Dermis blood vessel endothelial cell (primary cell): ENCODE measurements around the gene MRPS27. TPM values are rescaled to one million over a fixed set of nuclear protein-coding genes. Genes with fewer than 3 reads are reported as not detected.

Experiments used
- DNase-seq: peaks from one replicate; pipeline ENCODE4 v3.0.0; 2010
- total RNA-seq: library from RNA; depleted of rRNA; stranded (reverse); fragments of >200 nt; gene quantifications from 2 replicates; pipeline ENCODE4 v1.2.3, GENCODE V29; 2014

MRPS27 gene
- total RNA-seq, 1 donor from 2014 or later, result 75.6 TPM

DNA sequence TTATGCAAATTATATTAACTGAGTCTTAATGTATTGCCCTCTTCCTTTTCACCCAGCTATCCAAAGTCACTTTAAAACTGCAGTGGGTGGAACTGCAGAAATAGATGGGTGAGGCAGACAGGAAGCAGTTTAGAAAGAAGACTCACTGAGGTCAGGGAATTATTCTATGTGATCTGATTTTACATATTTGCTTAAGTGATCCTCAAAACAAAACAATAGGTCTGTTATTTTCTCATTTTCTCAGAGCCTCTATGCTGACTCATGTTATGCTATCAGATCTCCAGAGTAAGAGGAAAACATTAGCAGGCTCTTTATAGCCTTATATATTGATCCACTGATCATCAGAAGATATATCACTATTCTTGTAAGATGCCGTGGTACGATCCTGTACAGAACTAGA, 63.5 kb downstream of the MRPS27 start:
- peak; percentile 53 for DNase-seq

DNA sequence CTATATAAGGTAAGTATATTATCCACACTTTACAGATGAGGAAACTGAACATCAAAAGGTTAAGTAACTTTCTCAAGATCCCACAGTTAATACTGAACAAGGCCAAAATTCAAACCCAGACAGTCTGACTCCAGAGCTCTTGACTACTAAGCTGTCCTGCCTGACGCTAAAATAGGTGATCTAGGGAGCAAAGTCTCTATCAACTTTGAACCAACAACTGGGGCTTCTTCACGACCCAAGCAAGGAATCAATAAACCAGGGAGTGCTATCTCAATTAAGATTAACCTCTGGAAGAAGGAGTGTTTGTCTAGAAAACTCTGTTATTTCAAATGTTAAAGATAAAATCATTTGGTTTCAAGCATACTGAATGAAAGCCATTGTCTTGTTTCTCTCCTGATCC, 64.4 kb downstream of the MRPS27 start:
- DNase-seq, result no peak

DNA sequence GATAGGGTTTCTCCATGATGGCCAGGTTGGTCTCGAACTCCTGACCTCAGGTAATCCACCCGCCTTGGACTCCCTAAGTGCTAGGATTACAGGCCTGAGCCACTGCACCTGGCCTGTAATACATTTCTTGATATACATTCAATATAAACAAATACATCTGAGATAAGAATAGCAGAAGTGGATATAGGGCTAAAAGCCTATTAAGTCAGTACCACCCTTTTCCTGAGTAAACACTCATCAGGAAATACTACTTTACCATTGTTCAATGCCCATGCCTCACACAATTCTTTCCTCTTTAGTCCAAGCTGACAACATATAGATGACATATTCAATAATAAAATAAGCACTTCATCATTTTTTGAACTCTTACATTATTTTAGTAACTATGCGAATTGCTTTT, 64.8 kb downstream of the MRPS27 start:
- peak; percentile 50 for DNase-seq

DNA sequence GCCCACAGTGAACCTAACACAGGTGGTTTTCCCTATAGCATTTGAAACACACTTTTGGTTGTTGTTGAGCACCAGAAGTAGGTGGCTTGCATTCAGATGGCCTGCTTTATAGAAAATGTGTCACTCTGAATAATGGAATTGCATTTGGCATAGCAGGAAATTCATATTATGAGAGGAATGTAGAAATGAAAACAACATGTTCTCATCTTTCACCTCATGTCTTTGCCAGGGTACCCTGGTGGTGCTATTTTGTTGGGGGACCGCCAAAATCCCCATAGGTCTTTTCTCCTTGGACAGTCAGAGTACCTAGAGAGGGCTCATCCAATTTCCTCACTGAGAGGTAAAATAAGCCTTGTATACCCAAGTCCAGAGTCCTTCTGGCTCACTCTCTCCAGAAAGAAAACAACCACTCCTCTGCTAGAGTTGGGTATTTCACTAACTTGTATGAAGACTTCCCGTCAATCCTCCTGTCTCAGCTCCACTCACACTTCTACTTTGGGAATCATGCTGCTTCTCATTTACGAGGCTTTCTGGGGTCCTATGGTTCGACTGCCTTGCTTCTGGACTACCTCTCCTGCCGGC, 67.4 kb downstream of the MRPS27 start:
- DNase-seq, result peak; percentile 37

DNA sequence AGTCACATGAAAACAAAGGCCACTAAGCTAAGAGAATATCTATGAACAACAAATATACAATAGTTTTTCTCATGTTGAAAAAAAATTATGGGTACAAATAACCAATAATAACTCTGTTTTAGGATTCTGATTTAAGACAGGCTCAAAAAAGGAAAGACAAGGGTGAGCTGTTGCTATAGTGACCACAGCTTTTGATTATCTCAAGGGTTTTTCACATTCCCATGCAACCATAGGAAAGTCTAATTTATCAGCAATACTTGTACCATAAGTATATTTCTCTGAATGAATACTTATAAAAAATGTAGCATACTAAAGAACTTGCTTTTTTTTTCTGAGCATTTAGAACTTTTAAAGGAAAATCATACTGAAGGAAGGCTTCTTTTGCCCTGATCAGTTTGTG, 68.0 kb downstream of the MRPS27 start:
- DNase-seq, result no peak

DNA sequence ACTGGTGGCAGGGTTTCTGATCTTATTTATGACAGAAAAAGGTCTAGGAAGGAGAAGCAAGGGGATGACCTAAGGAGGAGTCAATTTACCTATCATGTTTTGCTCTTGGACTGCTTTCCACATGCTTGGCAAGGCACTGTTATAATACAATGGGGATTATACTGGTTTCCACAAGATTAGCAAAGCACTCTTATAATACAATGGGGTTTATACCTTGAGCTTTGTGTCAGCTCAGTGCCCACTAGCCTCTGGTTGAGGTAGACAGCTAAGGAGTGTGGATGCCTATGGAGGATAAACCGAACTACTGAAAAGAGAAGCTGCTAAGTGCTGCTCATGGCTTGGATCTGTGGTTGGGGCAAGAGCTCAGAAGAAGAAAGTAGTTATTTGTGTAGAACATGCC, 68.7 kb downstream of the MRPS27 start:
- DNase-seq, result no peak

DNA sequence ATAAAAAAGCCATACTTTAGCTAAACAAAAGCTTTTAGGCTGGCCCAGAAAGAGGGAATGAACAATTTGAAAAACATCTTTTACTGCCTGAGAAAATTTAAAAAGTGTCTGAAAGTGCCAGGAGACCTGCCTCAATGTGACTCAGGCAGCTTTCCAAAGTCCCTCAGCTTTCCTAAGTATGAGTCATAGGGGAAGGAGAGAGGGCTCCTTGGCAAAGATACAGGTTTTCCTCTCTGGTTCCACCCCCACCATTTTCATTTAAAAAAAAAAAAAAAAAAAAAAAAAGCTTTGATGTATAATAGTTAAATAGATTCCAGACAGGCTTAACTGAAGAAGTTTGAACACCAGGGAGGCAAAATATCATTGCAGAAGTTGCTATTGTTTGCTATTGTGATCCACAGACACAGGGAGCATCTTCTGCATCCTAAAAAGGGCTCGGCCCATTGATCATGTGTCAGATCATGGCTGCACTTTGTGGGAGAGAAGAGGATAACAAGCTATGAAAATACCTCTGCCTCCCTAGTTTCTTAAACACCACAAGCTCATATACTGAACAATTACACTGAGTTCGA, 71.5 kb downstream of the MRPS27 start:
- peak; percentile 93 for DNase-seq

DNA sequence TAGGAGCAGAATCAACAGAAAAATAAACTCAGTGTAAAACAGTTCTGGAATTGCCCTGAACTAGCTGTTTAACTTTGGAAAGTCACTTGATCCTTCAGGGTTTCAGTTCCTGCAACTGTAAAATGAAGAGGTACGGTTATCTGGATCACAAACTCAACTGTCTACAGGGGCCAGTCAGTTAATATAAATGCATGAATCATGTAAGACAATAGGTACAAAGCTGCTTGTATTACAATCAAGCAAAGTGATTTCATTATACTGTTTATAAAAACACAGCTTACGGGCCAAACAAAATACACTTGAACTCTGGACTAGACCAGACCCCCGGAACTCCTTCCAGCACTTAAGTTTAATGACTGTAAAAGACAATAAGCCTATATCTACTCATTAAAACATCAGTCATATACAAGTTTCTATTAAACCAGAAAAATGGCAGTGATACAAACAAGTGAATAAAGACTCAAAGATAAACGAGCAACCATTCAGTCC, 73.0 kb downstream of the MRPS27 start:
- DNase-seq, result peak; percentile 81

DNA sequence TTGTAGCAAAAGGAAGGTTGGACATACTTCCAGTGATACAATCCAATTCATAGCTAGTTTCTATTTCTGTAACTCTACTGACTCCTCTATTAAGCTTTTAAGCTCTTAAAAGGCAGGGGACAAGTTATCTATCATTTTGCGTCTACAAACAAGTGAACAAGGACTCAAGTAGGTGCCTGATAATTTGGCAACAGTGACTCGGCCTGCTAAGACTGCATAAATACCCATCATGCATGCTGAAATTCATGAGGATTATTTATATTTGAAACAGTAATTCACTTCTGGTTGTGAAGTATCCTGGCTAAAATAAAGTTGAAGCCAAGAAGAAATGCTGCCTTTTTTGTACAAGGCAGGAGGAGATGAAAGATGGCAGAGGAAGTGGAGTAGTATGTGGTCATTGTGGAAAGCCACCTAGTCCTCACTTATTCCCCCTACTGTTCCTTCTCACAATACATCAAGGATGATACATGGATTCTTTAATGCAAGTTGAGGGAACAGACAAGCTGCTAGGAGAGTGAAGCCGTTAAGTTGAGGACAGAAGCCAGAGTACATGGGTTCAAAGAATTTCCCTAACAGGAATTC, 74.0 kb downstream of the MRPS27 start:
- DNase-seq, result no peak

DNA sequence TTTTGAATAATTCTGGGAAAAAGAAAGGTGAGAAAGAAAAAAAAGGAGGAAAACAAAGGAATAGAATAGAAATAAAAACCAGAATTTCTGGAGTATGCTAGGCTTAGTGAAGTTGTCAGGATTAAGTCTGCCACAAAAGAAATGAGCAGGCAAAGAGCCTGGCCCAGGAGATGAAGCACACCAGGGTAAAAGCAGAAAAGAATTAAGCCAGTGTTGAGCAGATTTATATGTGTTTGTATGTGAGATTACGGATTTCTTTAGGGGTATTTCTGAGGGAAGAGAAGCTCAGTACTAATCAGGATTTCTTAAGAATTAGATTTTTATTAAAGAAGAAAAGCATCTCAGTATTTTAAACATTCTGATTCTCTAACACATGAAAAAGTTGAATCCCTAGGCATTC, 74.5 kb downstream of the MRPS27 start:
- DNase-seq, result no peak

DNA sequence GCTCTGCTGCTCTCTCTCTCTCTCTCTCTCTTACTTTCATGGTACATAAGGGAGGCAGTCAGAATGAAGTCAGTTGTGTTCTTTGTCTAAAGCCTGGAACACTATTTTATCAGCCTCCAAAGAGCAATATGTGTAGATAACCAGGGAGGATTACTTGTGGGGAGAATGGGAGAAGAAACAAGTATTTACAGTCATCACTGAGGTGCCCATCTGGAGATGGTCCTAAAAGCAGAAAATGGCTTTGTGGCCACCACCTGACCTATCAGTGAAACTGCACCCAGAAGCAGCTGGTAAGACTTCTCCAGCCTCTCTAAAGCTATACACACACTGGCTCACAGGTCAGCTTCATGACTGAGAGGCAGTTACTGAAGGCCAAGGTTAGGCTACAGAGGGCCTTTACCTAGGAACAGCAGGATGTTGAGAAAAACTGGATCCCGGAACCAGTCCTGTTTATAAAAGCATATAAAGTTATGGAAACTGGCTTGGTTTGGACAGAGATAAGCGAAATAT, 75.1 kb downstream of the MRPS27 start:
- DNase-seq, result peak; percentile 81

DNA sequence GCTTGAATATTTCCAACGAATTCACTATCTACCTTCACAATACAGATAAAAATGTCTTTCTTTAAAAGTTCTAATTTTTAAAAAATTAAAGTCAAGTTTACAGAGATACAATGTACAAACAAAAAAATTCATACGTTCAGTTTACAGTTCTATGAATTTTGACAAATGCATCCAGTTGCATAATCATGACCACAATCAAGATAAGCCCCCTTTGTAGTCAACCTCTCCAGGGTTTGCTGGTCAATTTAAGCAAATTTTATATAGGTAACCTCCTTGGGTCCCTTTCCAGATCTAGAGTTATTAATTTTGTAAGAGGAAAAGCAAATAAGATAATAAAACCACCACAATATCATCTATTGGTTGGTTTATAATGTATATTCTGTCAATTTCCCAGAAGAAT, 76.3 kb downstream of the MRPS27 start:
- no peak for DNase-seq

DNA sequence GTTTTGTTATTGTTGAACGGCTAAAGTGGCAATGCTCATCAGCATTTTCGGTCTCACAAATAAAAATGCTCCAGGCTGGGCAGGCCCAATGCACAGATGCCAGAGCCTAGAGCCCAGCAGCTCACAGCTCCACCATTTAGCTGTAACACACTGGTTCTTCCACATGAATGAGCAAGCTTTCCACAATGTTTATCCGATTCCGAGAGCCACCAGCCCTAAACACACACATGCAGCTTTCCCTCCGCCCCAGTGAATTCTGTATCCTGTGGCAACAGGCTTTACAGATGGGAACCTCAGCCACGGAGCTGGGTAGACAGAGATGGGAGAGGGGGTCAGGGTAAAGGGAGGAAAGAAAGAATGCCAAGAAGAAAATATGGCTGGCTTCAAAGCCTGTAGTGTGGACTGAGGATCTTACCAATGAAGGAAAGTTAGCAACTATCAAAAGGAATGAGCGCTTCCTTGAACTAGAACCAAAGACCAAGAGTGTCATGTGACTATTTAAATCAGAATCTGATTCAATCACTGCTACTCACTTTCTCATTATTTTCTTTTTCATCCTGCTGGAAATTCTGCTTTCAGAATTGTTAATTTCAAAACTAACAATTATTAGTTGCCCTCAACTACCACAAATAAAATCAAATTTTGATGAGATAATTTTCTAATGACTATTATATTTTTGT, 77.1 kb downstream of the MRPS27 start:
- no peak for DNase-seq

DNA sequence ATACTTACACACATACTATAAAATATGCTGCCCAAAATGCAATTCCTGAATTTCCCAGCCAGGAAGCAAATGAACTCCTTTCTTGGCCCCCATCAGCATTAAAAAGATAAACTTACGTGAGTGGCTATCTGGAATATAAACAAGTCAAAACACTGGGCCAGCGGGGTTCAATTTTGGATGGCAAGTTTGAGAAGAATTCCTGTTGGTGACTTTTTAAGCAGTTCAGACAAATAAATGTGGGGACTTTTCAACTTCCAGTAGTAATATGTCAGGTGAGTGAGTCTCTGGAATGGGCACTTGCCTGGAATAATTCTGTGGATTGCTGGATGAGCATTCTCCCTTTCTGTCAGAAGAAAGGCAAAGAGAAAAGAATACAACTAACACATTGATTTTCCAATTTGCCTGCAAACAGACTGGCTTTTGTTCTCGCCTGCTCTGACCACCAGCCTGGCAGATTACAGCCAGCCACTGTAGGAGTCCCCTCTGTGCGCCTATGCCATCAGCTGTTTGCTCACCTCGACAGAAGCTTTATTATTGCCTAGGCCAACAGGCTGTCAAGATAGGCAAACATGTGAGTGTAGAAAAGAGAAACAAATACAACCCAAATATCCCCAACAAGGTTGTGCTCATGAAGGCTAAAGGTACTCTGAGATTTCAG, 78.6 kb downstream of the MRPS27 start:
- DNase-seq, result no peak

DNA sequence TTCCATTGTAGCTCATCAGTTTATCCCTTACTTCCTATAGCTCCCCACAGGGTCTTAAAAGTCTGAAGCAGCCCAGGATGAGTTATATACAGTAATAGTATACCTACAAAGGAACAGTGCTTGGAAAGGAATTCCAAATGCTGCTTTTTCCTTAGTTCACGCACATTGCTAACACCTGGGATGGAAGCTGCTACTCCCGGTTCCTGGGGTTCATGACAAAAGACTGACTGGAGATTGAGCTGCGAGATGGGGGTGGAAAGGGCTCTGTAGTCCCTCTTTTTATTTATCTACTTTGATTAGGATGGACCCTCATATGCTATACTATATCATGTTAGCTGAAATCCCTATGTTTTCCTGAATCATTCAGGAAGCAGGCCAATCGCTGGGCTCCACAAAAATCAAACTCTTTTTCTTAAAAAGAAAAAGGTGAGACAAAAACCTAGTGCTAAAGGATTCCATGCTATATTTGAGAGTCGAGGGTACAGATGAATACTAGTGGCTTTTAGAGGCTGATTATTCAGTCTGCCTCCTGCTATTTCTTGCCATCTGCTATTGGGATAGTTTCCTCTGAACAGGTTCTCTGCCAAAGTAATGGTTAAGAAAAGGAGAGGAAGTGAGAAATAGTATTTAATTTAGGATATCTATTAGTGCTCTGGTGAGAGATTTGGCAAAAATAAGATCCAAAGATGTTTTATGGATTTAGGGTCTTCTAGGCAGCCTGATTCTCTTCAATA, 81.2 kb downstream of the MRPS27 start:
- no peak for DNase-seq

DNA sequence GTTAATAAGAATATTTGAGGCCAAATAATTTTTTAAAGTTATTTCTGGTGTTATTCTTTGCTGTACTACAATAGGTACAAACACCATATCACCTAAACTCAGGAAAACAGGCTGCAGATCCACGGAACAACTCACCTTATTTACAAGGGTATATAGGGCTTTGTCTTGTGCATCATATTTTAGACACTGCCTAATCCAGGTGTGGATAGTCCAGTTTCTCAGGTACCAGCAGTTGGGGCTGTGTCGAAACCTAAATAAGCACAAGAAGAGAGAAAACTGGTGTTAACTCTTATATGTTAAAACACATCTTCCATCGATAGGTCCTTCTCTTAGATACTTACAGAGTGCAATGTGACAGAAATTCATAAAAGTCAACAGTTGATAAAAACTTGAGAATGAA, 82.2 kb downstream of the MRPS27 start:
- no peak for DNase-seq

DNA sequence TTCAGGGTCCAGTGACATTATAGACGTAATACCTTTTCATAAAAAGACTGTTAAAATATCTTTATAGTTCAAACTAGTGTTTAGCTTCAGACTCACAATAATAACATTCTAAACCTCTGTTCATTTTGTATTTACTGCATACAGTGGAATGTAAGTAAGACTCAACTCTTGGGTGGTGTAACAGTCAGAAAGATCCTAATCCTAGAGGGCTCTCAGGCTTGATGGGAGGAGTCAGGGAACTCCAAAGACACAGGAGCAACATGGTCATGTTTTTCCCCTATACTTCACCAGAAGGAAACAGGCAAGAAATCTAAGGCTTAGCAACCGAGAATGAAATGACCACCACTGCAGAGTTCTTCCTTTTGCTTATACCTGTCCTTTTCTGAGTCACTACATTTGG, 82.6 kb downstream of the MRPS27 start:
- no peak for DNase-seq

DNA sequence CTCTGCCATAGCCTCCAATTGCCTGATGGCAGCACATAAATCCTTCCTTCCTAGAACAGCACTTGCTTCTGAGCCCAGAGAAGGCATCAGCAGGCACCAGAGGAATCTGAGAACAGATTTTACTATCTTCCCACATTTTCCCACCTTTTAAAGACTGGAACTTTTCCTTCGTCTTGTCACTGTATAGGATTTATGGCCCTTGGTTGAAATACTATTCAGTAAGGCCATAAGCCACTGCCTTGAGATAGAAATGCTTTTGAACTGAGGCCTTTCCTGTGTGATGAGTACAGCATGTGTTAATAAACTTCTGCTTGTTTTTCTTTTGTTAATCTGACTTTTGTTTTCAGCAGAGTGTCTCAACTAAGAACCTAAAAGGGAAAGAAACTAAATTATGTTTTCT, 84.3 kb downstream of the MRPS27 start:
- peak; percentile 54 for DNase-seq

DNA sequence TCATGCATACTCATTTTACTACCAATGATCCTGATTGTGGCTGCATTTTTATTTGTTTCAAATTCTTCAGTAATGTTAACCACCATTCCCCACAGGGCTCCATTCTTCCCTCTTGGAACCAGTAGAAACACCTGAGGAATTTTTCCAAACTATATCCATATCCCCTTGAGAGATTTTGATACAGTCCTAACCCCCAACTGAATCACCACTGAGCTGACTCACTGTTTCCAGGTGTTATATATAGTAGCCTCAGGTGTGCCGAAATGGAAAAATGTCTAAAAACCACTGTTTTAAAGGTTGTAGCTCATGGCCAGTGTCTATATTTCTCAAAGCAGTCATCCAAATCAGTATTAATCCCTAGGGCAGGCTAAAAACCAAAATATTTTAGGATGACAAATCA, 85.2 kb downstream of the MRPS27 start:
- DNase-seq, result no peak

DNA sequence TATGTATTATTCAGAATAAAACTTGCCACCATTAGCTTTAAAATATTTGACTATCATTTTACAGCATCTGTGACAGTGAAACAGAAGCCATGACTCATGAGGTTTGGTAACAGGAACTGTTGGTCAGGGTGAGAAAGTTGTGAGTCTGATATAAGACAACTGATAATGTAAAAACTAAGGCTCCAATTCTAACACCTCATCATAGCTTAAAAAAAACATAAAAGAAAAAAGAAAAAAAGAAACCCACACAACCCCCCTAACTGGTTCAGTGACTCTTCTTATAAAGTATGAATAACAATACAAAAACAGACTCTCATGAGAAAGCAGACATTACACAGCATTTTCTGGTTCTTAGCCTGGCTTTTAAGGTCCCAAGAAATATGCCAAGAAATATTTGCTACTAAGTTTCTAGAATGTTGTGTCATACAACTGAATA, 85.8 kb downstream of the MRPS27 start:
- DNase-seq, result peak; percentile 86

DNA sequence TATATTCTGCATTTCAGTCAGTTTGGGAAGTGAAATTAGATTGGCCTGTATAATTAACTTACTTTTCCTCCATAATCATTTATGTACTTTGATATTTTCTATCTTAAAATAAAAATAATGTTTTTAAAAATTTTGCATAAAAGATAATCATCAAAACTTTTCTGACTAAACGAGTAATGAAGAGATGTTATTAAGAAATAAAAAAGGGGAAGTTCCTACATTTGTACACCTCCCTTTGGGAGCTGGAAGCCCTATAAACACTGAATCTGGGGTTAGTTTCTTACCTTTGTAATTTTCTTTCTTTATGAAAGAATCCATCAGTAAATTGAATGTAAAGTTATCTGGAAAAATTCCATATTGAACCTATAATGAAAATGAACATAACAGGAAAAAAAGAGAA, 86.2 kb downstream of the MRPS27 start:
- no peak for DNase-seq

DNA sequence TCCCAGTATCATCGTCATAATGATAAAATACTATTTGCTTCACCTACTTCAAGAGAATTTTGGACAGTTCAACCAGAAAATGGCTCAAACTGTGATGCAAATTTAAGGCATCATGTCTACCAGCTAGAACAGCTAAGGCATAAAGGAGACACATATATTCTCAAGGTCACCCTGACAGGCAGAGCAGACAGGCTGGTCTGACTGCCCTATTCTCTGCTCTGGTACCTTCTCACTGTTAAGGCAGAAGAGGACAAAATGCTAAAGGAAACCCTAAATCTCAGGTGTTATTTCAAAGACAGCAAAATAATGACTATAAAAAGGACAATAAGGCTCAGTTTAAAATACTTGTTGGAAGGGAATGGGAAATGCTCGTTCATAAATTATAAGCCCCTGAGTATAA, 87.2 kb downstream of the MRPS27 start:
- no peak for DNase-seq
